ENCODE results near the gene SERGEF. TPM values are rescaled to one million over a fixed set of nuclear protein-coding genes. Genes with fewer than 3 reads are reported as not detected.

Gene SERGEF
- total and polyA plus RNA-seq, 2 experiments from 2014 or later: 29.8 to 64.0 TPM

DNA sequence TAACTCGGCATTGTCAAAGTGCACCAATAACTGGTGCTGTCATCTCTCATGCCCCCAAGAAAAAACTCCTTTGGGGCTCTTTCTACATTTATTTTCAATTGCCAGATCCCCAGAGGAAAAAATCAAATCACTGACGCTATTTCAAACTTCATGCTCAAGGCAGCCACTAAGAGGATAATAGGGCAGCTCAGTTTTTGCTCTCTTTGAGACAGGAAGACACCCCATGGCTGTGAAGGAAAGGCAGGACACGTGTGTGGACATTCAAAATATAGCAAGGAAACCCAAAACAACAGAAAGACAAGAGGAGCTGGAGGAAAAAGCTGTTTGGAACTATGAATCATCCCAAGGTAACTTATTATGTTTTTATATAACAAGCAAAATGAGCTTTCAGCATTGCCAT is 83.7 kb downstream of the SERGEF start:
- DNase-seq (ENCODE audit: low read depth in 1 of 2, low spot score in 1 of 2): no peak
- Histone ChIP-seq H3K4me3 (no peak overlapping the region), H3K9me3 (ENCODE audit: low read depth) (no peaks in the 10 kb centered on the region), H3K4me1 (ENCODE audit: low read depth) (peaks cover 4% of the 10 kb centered on the region), H3K27me3 (no peaks in the 10 kb centered on the region), H3K27ac (no peak overlapping the region), H3K36me3 (no peaks in the 10 kb centered on the region)
- TF ChIP-seq, protein P1, sequence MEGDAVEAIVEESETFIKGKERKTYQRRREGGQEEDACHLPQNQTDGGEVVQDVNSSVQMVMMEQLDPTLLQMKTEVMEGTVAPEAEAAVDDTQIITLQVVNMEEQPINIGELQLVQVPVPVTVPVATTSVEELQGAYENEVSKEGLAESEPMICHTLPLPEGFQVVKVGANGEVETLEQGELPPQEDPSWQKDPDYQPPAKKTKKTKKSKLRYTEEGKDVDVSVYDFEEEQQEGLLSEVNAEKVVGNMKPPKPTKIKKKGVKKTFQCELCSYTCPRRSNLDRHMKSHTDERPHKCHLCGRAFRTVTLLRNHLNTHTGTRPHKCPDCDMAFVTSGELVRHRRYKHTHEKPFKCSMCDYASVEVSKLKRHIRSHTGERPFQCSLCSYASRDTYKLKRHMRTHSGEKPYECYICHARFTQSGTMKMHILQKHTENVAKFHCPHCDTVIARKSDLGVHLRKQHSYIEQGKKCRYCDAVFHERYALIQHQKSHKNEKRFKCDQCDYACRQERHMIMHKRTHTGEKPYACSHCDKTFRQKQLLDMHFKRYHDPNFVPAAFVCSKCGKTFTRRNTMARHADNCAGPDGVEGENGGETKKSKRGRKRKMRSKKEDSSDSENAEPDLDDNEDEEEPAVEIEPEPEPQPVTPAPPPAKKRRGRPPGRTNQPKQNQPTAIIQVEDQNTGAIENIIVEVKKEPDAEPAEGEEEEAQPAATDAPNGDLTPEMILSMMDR (IDR thresholded peaks at IDR 0.05; ENCODE audit: low read depth, low read length): no peak

DNA sequence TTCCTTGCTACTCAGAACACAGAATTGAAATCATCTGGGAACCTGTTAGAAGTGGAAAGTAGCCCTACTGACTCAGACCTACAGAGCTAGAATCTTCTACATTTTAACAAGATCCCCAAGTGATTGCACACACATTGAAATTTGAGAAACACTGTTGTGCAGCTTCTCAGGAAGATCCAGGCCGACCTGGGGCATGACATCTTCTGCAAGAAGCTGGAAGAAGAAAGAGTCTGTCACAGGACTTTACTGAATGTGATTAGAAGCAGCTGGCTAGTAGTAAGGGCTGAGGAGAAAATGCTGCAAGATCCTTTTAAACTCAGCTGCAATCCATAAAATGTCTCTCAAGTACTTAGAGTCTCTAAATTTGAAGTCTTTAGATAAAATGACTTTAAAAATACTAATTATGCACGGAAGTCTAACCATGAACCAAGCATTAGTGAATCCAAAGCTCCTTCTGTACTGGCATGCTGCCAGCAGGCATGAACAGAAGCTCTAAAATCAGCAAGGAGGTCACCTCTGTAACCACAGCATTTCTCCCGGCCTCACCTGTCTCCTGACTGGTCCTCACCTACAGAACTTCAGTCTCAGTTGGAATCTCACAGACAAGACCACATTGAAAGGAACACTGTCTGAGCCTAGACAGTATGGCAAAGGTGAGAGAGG is 85.0 kb downstream of the SERGEF start:
- Histone ChIP-seq H3K4me3 (no peak overlapping the region), H3K27me3 (no peaks in the 10 kb centered on the region), H3K27ac (no peak overlapping the region), H3K36me3 (no peaks in the 10 kb centered on the region), H3K4me1 (ENCODE audit: low read depth) (peaks cover 4% of the 10 kb centered on the region), H3K9me3 (ENCODE audit: low read depth) (no peaks in the 10 kb centered on the region)
- peak in 1 of 2 donors; percentile 40 for DNase-seq (ENCODE audit: low read depth in 1 of 2, low spot score in 1 of 2)
- TF ChIP-seq, protein P1 (IDR thresholded peaks at IDR 0.05; ENCODE audit: low read depth, low read length): no peak

- Histone ChIP-seq H3K27ac (no peak overlapping the region), H3K36me3 (no peaks in the 10 kb centered on the region), H3K4me1 (ENCODE audit: low read depth) (peaks cover 3% of the 10 kb centered on the region), H3K9me3 (ENCODE audit: low read depth) (no peaks in the 10 kb centered on the region), H3K27me3 (no peaks in the 10 kb centered on the region), H3K4me3 (no peak overlapping the region)
- DNase-seq (ENCODE audit: low read depth in 1 of 2, low spot score in 1 of 2): no peak
- TF ChIP-seq, protein P1 (IDR thresholded peaks at IDR 0.05; ENCODE audit: low read depth, low read length): no peak
Observed at GRCh38 chr11:17927041-17927440, 85.8 kb downstream of the SERGEF start.

DNA sequence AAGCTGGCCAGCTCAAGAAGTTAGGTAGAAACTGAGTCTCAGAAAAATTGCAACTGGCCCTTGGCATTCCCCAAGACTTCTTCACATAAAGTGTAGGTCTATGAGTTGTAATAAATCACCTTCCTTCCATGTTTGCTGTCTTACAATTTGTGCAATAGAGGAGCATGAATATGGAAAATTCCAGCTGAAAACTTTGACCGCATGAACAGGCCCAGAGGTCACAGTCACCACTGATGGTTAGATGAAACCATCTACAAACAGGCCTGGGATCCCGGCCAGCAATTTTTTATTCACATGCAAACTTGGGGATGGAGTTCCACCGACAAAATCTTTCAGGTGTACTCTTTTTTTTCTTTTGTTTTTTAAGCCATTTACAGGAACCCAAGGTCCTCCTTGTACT is 88.1 kb downstream of the SERGEF start:
- no peaks in the 10 kb centered on the region for H3K9me3 ChIP-seq (ENCODE audit: low read depth)
- no peak for DNase-seq (ENCODE audit: low read depth in 1 of 2, low spot score in 1 of 2)
- H3K27me3 ChIP-seq: no peaks in the 10 kb centered on the region
- no peak overlapping the region for H3K4me3 ChIP-seq
- TF ChIP-seq, protein P1 (IDR thresholded peaks at IDR 0.05; ENCODE audit: low read depth, low read length): no peak
- no peak overlapping the region for H3K27ac ChIP-seq
- H3K4me1 ChIP-seq (ENCODE audit: low read depth): no peaks in the 10 kb centered on the region
- H3K36me3 ChIP-seq: no peaks in the 10 kb centered on the region

- no peaks in the 10 kb centered on the region for H3K27me3 ChIP-seq
- no peaks in the 10 kb centered on the region for H3K9me3 ChIP-seq (ENCODE audit: low read depth)
- H3K27ac ChIP-seq: peak overlapping the region; percentile 87
- H3K4me3 ChIP-seq: no peak overlapping the region
- H3K4me1 ChIP-seq (ENCODE audit: low read depth): no peaks in the 10 kb centered on the region
- TF ChIP-seq, protein P1 (IDR thresholded peaks at IDR 0.05; ENCODE audit: low read depth, low read length): no peak
- peak; percentile 68 to 77 for DNase-seq (ENCODE audit: low read depth in 1 of 2, low spot score in 1 of 2)
- H3K36me3 ChIP-seq: no peaks in the 10 kb centered on the region
Observed at GRCh38 chr11:17923217-17923616, 89.6 kb downstream of the SERGEF start.

All from cardiac muscle cell (in vitro differentiated cells and primary cell).